ENCODE measurements around the gene CCDC89. TPM values are rescaled to one million over a fixed set of nuclear protein-coding genes. Genes with fewer than 3 reads are reported as not detected.

CCDC89 gene
- total and polyA plus RNA-seq, 10 of the 15 experiments (the other 5 are each of a cell fraction or from before 2014, with no cell fraction given), result 0.11 to 0.15 TPM; not detected in 8

DNA sequence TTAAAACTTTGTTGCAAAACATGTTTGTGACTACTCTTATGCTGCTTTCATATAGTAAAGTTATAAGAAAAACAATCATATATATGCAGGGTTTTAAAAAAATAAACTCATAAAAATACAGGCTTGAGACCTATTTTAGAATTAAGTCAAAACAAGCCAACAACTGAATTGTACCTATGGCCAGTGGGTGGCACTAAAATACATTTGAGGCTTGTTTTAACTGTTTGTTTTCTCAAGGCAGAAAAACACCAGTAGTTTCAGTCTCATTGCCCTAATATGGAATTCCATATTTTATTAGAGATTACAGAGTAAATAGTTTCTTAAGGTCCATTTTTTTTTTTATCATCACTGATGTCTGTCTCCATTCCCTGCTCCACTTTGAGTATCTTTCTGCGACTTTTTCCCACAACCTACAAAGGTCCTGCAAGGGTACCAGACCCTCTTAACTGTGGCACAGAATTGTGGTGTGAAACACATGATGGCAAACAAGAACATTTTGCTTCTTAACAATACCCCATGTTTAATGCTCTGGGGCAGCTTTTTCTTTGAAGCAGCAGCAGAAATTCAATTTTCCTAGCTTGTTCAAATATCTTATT lies 8.5 kb upstream of the CCDC89 start:
- RAD21 ChIA-PET (ENCODE audit: unreplicated experiment), result interaction anchor here (0.6 to 1.6 kb wide), 3 partner anchors 35 to 160 kb away, joined by 3 read pairs; partner anchors contain the start of gene CCDC83
- no peak for DNase-seq (ENCODE audit: low read depth, low spot score)
- Histone ChIP-seq H4K20me1 (ENCODE audit: control insufficient read depth, insufficient read depth) (no peaks in the 10 kb centered on the region), H3K4me1 (ENCODE audit: control insufficient read depth, insufficient read depth, low read length) (peaks cover under 1% of the 10 kb centered on the region), H2AFZ (ENCODE audit: control insufficient read depth, low read depth, low read length) (no peak overlapping the region), H3K4me3 (no peak overlapping the region), H3K9me3 (replicated peaks; ENCODE audit: control insufficient read depth, insufficient read depth, low read length) (no peaks in the 10 kb centered on the region), H3K27me3 (replicated peaks in 1 of 2; ENCODE audit: control insufficient read depth in 2 of 2, insufficient read depth in 2 of 2, low read length in 1 of 2) (no peaks in the 10 kb centered on the region; a peak in 1 of 4 replicates), H3K27ac (ENCODE audit: control insufficient read depth, insufficient read depth) (no peak overlapping the region), H3K9ac (ENCODE audit: control insufficient read depth, insufficient read depth, low read length) (no peak overlapping the region), H3K36me3 (ENCODE audit: control insufficient read depth in 2 of 2, insufficient read depth in 2 of 2, low read length in 1 of 2) (no peaks in the 10 kb centered on the region), H3K79me2 (ENCODE audit: control insufficient read depth, insufficient read depth, low read length) (no peaks in the 10 kb centered on the region), H3K4me2 (ENCODE audit: control insufficient read depth, insufficient read depth) (no peak overlapping the region)
- SMC1A ChIA-PET (ENCODE audit: uncharacterized antibody, unreplicated experiment), result interaction anchor here (0.6 kb wide), 1 partner anchor 934 kb away, joined by 3 read pairs; no protein-coding TSS in a partner anchor
- BruUV-seq (replicated peaks), result no TSS peak
- POLR2A ChIA-PET, result no interaction called here
- in situ Hi-C loops (cut with MboI), result no loop called here
- peak; percentile 57 for FAIRE-seq
- CTCF ChIA-PET, result interaction anchor here (0.6 to 4.3 kb wide), 6 partner anchors 9 to 894 kb away, joined by 3 to 27 read pairs (median 4); partner anchors contain the start of genes CCDC89 and TMEM126A
- intact Hi-C loops (cut with micrococcal nuclease; ENCODE audit: unreplicated experiment), result loop anchor here (5.0 kb wide), 1 partner anchor 133 kb away; no protein-coding TSS in a partner anchor
- peak; percentile 67; the same call in 2 of the 3 replicates for ATAC-seq
- WGBS (ENCODE audit: insufficient coverage, insufficient replicate concordance, low lambda C conversion rate, missing lambda C conversion rate), result 57% methylated on average over 1 of the region's 1 CpG
- no peak for TF ChIP-seq NFXL1 (IDR thresholded peaks at IDR 0.05; ENCODE audit: borderline replicate concordance)
- TF ChIP-seq, protein P1, sequence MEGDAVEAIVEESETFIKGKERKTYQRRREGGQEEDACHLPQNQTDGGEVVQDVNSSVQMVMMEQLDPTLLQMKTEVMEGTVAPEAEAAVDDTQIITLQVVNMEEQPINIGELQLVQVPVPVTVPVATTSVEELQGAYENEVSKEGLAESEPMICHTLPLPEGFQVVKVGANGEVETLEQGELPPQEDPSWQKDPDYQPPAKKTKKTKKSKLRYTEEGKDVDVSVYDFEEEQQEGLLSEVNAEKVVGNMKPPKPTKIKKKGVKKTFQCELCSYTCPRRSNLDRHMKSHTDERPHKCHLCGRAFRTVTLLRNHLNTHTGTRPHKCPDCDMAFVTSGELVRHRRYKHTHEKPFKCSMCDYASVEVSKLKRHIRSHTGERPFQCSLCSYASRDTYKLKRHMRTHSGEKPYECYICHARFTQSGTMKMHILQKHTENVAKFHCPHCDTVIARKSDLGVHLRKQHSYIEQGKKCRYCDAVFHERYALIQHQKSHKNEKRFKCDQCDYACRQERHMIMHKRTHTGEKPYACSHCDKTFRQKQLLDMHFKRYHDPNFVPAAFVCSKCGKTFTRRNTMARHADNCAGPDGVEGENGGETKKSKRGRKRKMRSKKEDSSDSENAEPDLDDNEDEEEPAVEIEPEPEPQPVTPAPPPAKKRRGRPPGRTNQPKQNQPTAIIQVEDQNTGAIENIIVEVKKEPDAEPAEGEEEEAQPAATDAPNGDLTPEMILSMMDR (IDR thresholded peaks at IDR 0.05 in 2 of 3, conservative IDR thresholded peaks at IDR 0.05 in 1 of 3; ENCODE audit: control insufficient read depth in 2 of 3, extremely low read depth in 1 of 3, insufficient read depth in 1 of 3, low read depth in 3 of 3, low read length in 3 of 3), result peak in 2 of 3 experiments; percentile 38 to 44; a peak in 3 of 6 replicates
- TF ChIP-seq PAX8 (IDR thresholded peaks at IDR 0.05), result no peak
- peak; percentile 34; the same call in 1 of the 2 replicates for TF ChIP-seq RAD21 (IDR thresholded peaks at IDR 0.05; ENCODE audit: insufficient read depth, low read depth, low read length)
- no peak for TF ChIP-seq RCOR1 (conservative IDR thresholded peaks at IDR 0.05; ENCODE audit: low read depth, low read length)
- TF ChIP-seq, protein P2, sequence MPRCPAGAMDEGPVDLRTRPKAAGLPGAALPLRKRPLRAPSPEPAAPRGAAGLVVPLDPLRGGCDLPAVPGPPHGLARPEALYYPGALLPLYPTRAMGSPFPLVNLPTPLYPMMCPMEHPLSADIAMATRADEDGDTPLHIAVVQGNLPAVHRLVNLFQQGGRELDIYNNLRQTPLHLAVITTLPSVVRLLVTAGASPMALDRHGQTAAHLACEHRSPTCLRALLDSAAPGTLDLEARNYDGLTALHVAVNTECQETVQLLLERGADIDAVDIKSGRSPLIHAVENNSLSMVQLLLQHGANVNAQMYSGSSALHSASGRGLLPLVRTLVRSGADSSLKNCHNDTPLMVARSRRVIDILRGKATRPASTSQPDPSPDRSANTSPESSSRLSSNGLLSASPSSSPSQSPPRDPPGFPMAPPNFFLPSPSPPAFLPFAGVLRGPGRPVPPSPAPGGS (IDR thresholded peaks at IDR 0.05; ENCODE audit: borderline replicate concordance, insufficient read depth, low read depth, low read length, poor library complexity, severe bottlenecking), result no peak
- TF ChIP-seq, protein P3, sequence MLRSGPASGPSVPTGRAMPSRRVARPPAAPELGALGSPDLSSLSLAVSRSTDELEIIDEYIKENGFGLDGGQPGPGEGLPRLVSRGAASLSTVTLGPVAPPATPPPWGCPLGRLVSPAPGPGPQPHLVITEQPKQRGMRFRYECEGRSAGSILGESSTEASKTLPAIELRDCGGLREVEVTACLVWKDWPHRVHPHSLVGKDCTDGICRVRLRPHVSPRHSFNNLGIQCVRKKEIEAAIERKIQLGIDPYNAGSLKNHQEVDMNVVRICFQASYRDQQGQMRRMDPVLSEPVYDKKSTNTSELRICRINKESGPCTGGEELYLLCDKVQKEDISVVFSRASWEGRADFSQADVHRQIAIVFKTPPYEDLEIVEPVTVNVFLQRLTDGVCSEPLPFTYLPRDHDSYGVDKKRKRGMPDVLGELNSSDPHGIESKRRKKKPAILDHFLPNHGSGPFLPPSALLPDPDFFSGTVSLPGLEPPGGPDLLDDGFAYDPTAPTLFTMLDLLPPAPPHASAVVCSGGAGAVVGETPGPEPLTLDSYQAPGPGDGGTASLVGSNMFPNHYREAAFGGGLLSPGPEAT (IDR thresholded peaks at IDR 0.05; ENCODE audit: low read depth), result no peak
- no peak for TF ChIP-seq JUNB (IDR thresholded peaks at IDR 0.05)
- TF ChIP-seq POLR2AphosphoS5 (IDR thresholded peaks at IDR 0.05; ENCODE audit: low read length), result no peak
- TF ChIP-seq RELA (IDR thresholded peaks at IDR 0.05; ENCODE audit: borderline replicate concordance, partially characterized antibody), result no peak
- TF ChIP-seq, protein P4, sequence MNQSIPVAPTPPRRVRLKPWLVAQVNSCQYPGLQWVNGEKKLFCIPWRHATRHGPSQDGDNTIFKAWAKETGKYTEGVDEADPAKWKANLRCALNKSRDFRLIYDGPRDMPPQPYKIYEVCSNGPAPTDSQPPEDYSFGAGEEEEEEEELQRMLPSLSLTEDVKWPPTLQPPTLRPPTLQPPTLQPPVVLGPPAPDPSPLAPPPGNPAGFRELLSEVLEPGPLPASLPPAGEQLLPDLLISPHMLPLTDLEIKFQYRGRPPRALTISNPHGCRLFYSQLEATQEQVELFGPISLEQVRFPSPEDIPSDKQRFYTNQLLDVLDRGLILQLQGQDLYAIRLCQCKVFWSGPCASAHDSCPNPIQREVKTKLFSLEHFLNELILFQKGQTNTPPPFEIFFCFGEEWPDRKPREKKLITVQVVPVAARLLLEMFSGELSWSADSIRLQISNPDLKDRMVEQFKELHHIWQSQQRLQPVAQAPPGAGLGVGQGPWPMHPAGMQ (IDR thresholded peaks at IDR 0.05; ENCODE audit: borderline replicate concordance), result no peak
- TF ChIP-seq SMC3 (IDR thresholded peaks at IDR 0.05; ENCODE audit: borderline replicate concordance, low read length), result peak; percentile 28; the same call in 1 of the 2 replicates
- no peak for TF ChIP-seq EZH2 (IDR thresholded peaks at IDR 0.05; ENCODE audit: borderline replicate concordance, control insufficient read depth, low read depth, low read length)
- TF ChIP-seq MXI1 (IDR thresholded peaks at IDR 0.05; ENCODE audit: low read depth, low read length), result no peak

All from GM12878 (cell line).